Pancreas (tissue), 10 donors: ENCODE results near the gene CXCL16. TPM values are rescaled to one million over a fixed set of nuclear protein-coding genes. Genes with fewer than 3 reads are reported as not detected.

ENCODE experiments used
- ATAC-seq, 4 donors: fragments of 200-7000 bp; cut with Tn5 transposase; one replicate each; pipeline versions ENCODE4 v1.8.0 to v1.9.1; 2020; ENCODE audit warnings: mild to moderate bottlenecking in 4 of 4, moderate library complexity in 4 of 4
- DNase-seq, 6 donors: peaks; one replicate each; pipeline ENCODE4 v3.0.0-alpha.2; 2020
- FAIRE-seq: peaks from 2 replicates; lab custom pipeline; 2012; peaks lifted over from hg19 to GRCh38; lab: Jason Lieb, UNC
- H3K27ac ChIP-seq, 4 donors: fragments of 200-600 bp; sonication (generic); 1 replicate in 3 of 4; 2 replicates in 1 of 4; pipeline versions ENCODE4 v1.5.0 to v1.8.0; 2020
- H3K27me3 ChIP-seq, 4 donors: fragments of 200-600 bp; one replicate each; pipeline ENCODE4 v1.8.0; 2021
- H3K36me3 ChIP-seq, 3 donors: fragments of 200-600 bp; sonication (generic) in 1 of 3; one replicate each; pipeline versions ENCODE4 v1.5.0 to v1.8.0; 2020 to 2021
- H3K4me1 ChIP-seq, 3 donors: fragments of 200-600 bp; one replicate each; pipeline ENCODE4 v1.8.0; 2021
- H3K4me3 ChIP-seq, 4 donors: fragments of 200-600 bp; sonication (generic) in 2 of 4; one replicate each; pipeline versions ENCODE4 v1.5.0 to v1.8.0; 2020 to 2021
- H3K9me3 ChIP-seq, 4 donors: fragments of 200-600 bp; one replicate each; pipeline ENCODE4 v1.8.0; 2021
- WGBS, 2 donors: extraction: QIAGEN DNeasy Blood & Tissue Kit; methylation state at CpG; one replicate each; pipeline ENCODE4 v1.1.7; 2013; 5-methylcytosine and 5-hydroxymethylcytosine counted together
- intact Hi-C, 3 donors: fragments of 100-400 bp; cut with DNase I; formaldehyde crosslinking; loops; one replicate each; pipeline versions ENCODE4 v1.11.1 to v1.14.2; 2022
- polyA plus RNA-seq, 2 donors: library from polyadenylated mRNA; stranded (reverse); fragments of 200-250 nt; gene quantifications; one replicate each; pipeline ENCODE4 v1.2.3, GENCODE V29; 2013
- total RNA-seq, 6 donors: library from RNA; stranded (reverse); fragmentation: NEBNext Ultra II Directional in 4 of 6; extraction: Animal tissue kit (Norgen Biotek cat#: 25700) in 4 of 6; gene quantifications; one replicate each; pipeline versions ENCODE4 v1.2.1 to v1.2.4, GENCODE V29; 2021 to 2023
- TF ChIP-seq, protein P1 (sequence below), 4 donors: fragments of 200-600 bp; sonication (generic) in 3 of 4; IDR thresholded peaks; one replicate each; pipeline versions ENCODE4 v1.5.0 to v1.8.0; 2021; ENCODE audit warnings: antibody characterized with exemption in 4 of 4
- donor health status: healthy with polysubstance abuse.
- donor health status: DM: no; HTN: no; CAD: no; lungs with moderate emphysema.
- donor health status: DM: no; HTN: no; CAD: no.
- donor health status: control.
- donor health status: control.
- donor health status: Bipolar disorder and iron deficiency.
- donor health status: DM: yes; HTN: yes; CAD: no.
- donor health status: DM: no; HTN: no; CAD: no.
- donor health status: DM: no; HTN: no; CAD: no.
- donor health status: DM: yes; HTN: yes; CAD: no.

CXCL16 gene
- 10 to 100 TPM in 3 of 6 donors, 1 to 10 TPM in 3; 7.6 to 55.6 (median 10.0) TPM for total RNA-seq
- polyA plus RNA-seq, result 10 to 100 TPM in 1 of 2 donors, 1 to 10 TPM in 1; 7.9 to 12.9 TPM

GRCh38 chr17:4739122-4740024 lies at the start of gene CXCL16, which contains the start of gene ZMYND15:
TSS of gene CXCL16 (minus strand) at chr17:4739928. CDS start at chr17:4739339, 589 bp downstream.
TSS of gene ZMYND15 (plus strand) at chr17:4739833. CDS start at chr17:4740549, 716 bp downstream.
- DNase-seq, result peak in 5 of 6 donors; percentile 44 to 85 (median 71)
- peak within 1 kb of the TSS; percentile 50 to 77 (median 69) for H3K27ac ChIP-seq
- H3K4me3 ChIP-seq, result peak within 1 kb of the TSS; percentile 65 to 89 (median 80)
- ATAC-seq, result peak; percentile 74 to 81 (median 79)
- TF ChIP-seq, protein P1, sequence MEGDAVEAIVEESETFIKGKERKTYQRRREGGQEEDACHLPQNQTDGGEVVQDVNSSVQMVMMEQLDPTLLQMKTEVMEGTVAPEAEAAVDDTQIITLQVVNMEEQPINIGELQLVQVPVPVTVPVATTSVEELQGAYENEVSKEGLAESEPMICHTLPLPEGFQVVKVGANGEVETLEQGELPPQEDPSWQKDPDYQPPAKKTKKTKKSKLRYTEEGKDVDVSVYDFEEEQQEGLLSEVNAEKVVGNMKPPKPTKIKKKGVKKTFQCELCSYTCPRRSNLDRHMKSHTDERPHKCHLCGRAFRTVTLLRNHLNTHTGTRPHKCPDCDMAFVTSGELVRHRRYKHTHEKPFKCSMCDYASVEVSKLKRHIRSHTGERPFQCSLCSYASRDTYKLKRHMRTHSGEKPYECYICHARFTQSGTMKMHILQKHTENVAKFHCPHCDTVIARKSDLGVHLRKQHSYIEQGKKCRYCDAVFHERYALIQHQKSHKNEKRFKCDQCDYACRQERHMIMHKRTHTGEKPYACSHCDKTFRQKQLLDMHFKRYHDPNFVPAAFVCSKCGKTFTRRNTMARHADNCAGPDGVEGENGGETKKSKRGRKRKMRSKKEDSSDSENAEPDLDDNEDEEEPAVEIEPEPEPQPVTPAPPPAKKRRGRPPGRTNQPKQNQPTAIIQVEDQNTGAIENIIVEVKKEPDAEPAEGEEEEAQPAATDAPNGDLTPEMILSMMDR (IDR thresholded peaks at IDR 0.05), result no peak
- H3K27me3 ChIP-seq, result no peaks in the 10 kb centered on the region
- H3K4me1 ChIP-seq, result peaks cover 0 to 6% (median 0%) of the 10 kb centered on the region in 3 donors
- no peaks in the 10 kb centered on the region for H3K36me3 ChIP-seq
- 0% methylated on average over 97 to 100 of the region's 100 CpGs for WGBS, 2 donors
- H3K9me3 ChIP-seq, result no peaks in the 10 kb centered on the region
- FAIRE-seq, result no peak
- intact Hi-C loops, result loop anchor here in 1 of 3 donors (10.0 kb wide), 2 partner anchors 45 to 155 kb away; partner anchors contain the start of genes C17orf107, GLTPD2 and VMO1

GRCh38 chr17:4788807-4789700 lies 49.3 kb upstream of the CXCL16 start, which contains the start of gene GLTPD2:
TSS of gene GLTPD2 (plus strand) at chr17:4788964. CDS start at chr17:4789012, 48 bp downstream.
- DNase-seq (peak in 3 of 6 donors; percentile 42 to 78 (median 65)), ATAC-seq (peak in 3 of 4 donors; percentile 0 to 3 (median 3)), FAIRE-seq (no peak)
- TF ChIP-seq, protein P1 (IDR thresholded peaks at IDR 0.05), result no peak
- H3K27me3 ChIP-seq, result peaks cover 0 to 3% (median 0%) of the 10 kb centered on the region in 4 donors
- H3K4me3 ChIP-seq, result peak within 1 kb of the TSS; percentile 53 to 71 (median 58)
- H3K9me3 ChIP-seq, result no peaks in the 10 kb centered on the region
- intact Hi-C loops, result loop anchor here in 2 of 3 donors (5.0 to 10.0 kb wide), 3 partner anchors 54 to 98 kb away; partner anchors contain the start of genes CXCL16 (in 1 of the 2), MED11 (in 1 of the 2) and ZMYND15 (in 1 of the 2)
- 17 to 19% methylated on average over 59 to 62 of the region's 62 CpGs for WGBS, 2 donors
- H3K4me1 ChIP-seq, result peaks cover 0 to 20% (median 4%) of the 10 kb centered on the region in 3 donors
- no peaks in the 10 kb centered on the region for H3K36me3 ChIP-seq
- peak within 1 kb of the TSS; percentile 93 to 98 (median 98) for H3K27ac ChIP-seq

DNA sequence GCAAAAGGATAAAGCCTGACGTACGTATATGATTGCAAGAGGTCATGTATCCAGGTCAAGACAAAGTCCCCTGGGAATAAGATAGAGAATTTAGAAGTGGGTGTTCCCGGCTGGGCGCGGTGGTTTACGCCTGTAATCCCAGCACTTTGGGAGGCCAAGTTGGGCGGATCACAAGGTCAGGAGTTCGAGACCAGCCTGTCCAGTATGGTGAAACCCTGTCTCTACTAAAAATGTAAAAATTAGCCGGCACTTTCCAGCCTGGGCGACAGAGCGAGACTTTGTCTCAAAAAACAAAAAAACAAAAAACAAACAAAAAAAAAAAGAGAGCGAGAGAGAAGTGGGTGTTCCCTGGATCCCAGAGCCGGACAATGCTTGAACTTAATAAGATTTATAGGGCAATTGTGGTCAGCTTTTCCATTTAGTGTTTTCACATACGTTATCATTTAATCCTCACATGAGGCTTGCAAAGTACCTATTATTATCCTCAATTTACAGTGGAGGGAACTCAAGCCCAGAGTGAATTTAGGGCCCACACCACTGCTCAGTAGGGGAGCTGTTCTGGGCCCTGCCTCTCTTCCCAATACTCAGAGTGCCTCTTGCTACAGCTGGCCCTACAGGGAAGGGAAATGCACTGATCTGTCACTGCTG lies 48.6 kb upstream of the CXCL16 start:
- Histone ChIP-seq H3K27me3 (peaks cover 0 to 9% (median 0%) of the 10 kb centered on the region in 4 donors), H3K27ac (no peak overlapping the region), H3K9me3 (no peaks in the 10 kb centered on the region), H3K4me3 (peak overlapping the region in 1 of 4 donors; percentile 58), H3K4me1 (peaks cover 0 to 20% (median 4%) of the 10 kb centered on the region in 3 donors), H3K36me3 (no peaks in the 10 kb centered on the region)
- intact Hi-C loops, result loop anchor here in 2 of 3 donors (5.0 to 10.0 kb wide), 3 partner anchors 53 to 99 kb away; partner anchors contain the start of genes CXCL16 (in 1 of the 2), MED11 (in 1 of the 2) and ZMYND15 (in 1 of the 2)
- FAIRE-seq, result no peak
- TF ChIP-seq, protein P1 (IDR thresholded peaks at IDR 0.05), result no peak
- 79 to 81% methylated on average over 14 of the region's 14 CpGs for WGBS, 2 donors
- no peak for ATAC-seq
- DNase-seq, result peak in 1 of 6 donors; percentile 3

GRCh38 chr17:4786516-4786915 lies 46.8 kb upstream of the CXCL16 start:
- H3K4me3 ChIP-seq, result peak overlapping the region in 1 of 4 donors; percentile 22
- peaks cover 0 to 20% (median 4%) of the 10 kb centered on the region in 3 donors for H3K4me1 ChIP-seq
- H3K27ac ChIP-seq, result no peak overlapping the region
- peaks cover 0 to 16% (median 0%) of the 10 kb centered on the region in 4 donors for H3K27me3 ChIP-seq
- ATAC-seq, result no peak
- TF ChIP-seq, protein P1 (IDR thresholded peaks at IDR 0.05), result no peak
- H3K9me3 ChIP-seq, result no peaks in the 10 kb centered on the region
- intact Hi-C loops, result loop anchor here in 2 of 3 donors (5.0 to 10.0 kb wide), 3 partner anchors 52 to 101 kb away; partner anchors contain the start of genes CXCL16 (in 1 of the 2), MED11 (in 1 of the 2) and ZMYND15 (in 1 of the 2)
- FAIRE-seq, result no peak
- DNase-seq, result peak in 1 of 6 donors; percentile 7
- 22 to 24% methylated on average over 6 of the region's 6 CpGs for WGBS, 2 donors
- H3K36me3 ChIP-seq, result no peaks in the 10 kb centered on the region
